Measurements from ENCODE around the gene PSD4.

The PSD4 gene

GRCh38 chr2:113215056-113215455 is 41.3 kb downstream of the PSD4 start:
- no peak for TF ChIP-seq TAF1 (IDR thresholded peaks at IDR 0.05; ENCODE audit: borderline replicate concordance, insufficient read depth, low read length)
- TF ChIP-seq SIN3A (IDR thresholded peaks at IDR 0.05; ENCODE audit: borderline replicate concordance, insufficient read depth, low read length) = no peak
- no peak for TF ChIP-seq POLR2AphosphoS5 (IDR thresholded peaks at IDR 0.05; ENCODE audit: low read depth, low read length)
- no peak for TF ChIP-seq FOXP2 (optimal IDR thresholded peaks at IDR 0.05; ENCODE audit: borderline replicate concordance, extremely low read depth, extremely low read length, insufficient read depth)
- no peak for TF ChIP-seq REST (IDR thresholded peaks at IDR 0.05; ENCODE audit: insufficient read depth in 1 of 2, low read depth in 2 of 2, low read length in 2 of 2)

GRCh38 chr2:113216321-113216720 is 42.5 kb downstream of the PSD4 start:
- TF ChIP-seq REST (IDR thresholded peaks at IDR 0.05; ENCODE audit: insufficient read depth in 1 of 2, low read depth in 2 of 2, low read length in 2 of 2) = no peak
- TF ChIP-seq SIN3A (IDR thresholded peaks at IDR 0.05; ENCODE audit: borderline replicate concordance, insufficient read depth, low read length) = no peak
- no peak for TF ChIP-seq TAF1 (IDR thresholded peaks at IDR 0.05; ENCODE audit: borderline replicate concordance, insufficient read depth, low read length)
- no peak for TF ChIP-seq FOXP2 (optimal IDR thresholded peaks at IDR 0.05; ENCODE audit: borderline replicate concordance, extremely low read depth, extremely low read length, insufficient read depth)
- TF ChIP-seq POLR2AphosphoS5 (IDR thresholded peaks at IDR 0.05; ENCODE audit: low read depth, low read length) = no peak

- no peak for TF ChIP-seq FOXP2 (optimal IDR thresholded peaks at IDR 0.05; ENCODE audit: borderline replicate concordance, extremely low read depth, extremely low read length, insufficient read depth)
- TF ChIP-seq REST (IDR thresholded peaks at IDR 0.05; ENCODE audit: insufficient read depth in 1 of 2, low read depth in 2 of 2, low read length in 2 of 2) = no peak
- TF ChIP-seq SIN3A (IDR thresholded peaks at IDR 0.05; ENCODE audit: borderline replicate concordance, insufficient read depth, low read length) = no peak
- no peak for TF ChIP-seq POLR2AphosphoS5 (IDR thresholded peaks at IDR 0.05; ENCODE audit: low read depth, low read length)
- TF ChIP-seq TAF1 (IDR thresholded peaks at IDR 0.05; ENCODE audit: borderline replicate concordance, insufficient read depth, low read length) = no peak
Measured at GRCh38 chr2:113216891-113217454, 43.2 kb downstream of the PSD4 start.

GRCh38 chr2:113217455-113218282 is 43.9 kb downstream of the PSD4 start:
- TF ChIP-seq POLR2AphosphoS5 (IDR thresholded peaks at IDR 0.05; ENCODE audit: low read depth, low read length) = no peak
- no peak for TF ChIP-seq SIN3A (IDR thresholded peaks at IDR 0.05; ENCODE audit: borderline replicate concordance, insufficient read depth, low read length)
- no peak for TF ChIP-seq FOXP2 (optimal IDR thresholded peaks at IDR 0.05; ENCODE audit: borderline replicate concordance, extremely low read depth, extremely low read length, insufficient read depth)
- no peak for TF ChIP-seq REST (IDR thresholded peaks at IDR 0.05; ENCODE audit: insufficient read depth in 1 of 2, low read depth in 2 of 2, low read length in 2 of 2)
- TF ChIP-seq TAF1 (IDR thresholded peaks at IDR 0.05; ENCODE audit: borderline replicate concordance, insufficient read depth, low read length) = no peak
